ENCODE results near the gene FGF2.
A peak's percentile ranks its signal among the peaks of the same experiment; 100 is the strongest.
"Not testable (repeated sequence)": the region's sequence is repeated elsewhere in the genome, so short reads cannot be mapped to it uniquely, and the experiment has no call there.

Gene FGF2

DNA sequence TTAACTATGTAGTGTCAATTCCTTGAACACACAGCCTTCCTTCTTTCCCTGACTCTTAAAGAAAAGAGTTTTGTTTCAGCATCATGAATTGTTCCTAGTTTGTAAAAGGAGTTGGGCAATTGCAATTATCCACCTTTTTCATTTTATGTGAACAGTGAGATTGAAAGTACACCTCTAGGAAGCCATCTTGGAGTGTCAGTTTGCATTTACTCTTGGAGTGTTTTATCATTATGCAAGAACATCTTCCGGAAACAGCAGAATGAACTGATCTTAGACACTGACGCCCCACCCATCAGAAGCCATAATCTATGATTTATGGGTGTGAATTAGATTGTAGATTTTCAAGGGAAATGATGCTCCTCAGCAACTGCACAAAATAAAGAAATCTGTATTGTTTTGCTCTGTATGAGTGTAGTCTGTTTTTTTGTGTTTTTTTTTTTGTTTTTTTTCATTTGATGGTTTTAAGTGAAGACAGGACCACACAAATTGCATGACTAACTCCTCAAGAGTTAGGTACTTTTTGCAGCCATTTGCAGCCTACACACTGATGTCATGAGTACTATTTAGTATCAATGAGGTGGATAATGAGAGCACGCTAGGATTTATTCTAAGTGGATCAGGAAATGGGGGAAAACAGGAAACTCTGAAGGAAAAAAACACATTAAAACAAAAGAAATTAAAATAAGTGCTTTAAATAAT lies 19.5 kb upstream of the FGF2 start:
- in situ Hi-C loops (cut with HindIII; ENCODE audit: low pct_ligation_motif_present, low pct_unique_long_range_greater_than_20kb, low sequenced_read_pairs) = no loop called here
- DNase-seq = no peak

DNA sequence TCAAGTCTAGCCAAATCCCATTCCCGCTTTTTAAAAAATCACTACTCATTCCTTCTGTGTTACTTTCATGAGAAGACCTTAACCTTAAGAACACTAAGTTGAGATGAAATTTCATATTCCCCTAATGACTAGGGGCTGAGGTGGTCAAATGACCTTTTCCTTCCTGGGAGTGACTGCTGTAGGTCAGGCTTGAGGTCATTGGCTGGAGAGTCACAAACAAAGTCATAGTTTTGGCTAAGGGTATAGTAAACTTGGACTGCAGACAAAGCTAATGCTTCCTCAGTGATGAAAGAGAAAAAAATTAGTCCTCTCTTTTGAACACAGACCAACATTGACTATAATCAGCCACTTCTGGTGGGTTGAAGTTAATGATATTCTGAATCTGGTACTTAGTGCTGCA lies 16.0 kb upstream of the FGF2 start:
- in situ Hi-C loops (cut with HindIII; ENCODE audit: low pct_ligation_motif_present, low pct_unique_long_range_greater_than_20kb, low sequenced_read_pairs) = no loop called here
- DNase-seq = no peak

DNA sequence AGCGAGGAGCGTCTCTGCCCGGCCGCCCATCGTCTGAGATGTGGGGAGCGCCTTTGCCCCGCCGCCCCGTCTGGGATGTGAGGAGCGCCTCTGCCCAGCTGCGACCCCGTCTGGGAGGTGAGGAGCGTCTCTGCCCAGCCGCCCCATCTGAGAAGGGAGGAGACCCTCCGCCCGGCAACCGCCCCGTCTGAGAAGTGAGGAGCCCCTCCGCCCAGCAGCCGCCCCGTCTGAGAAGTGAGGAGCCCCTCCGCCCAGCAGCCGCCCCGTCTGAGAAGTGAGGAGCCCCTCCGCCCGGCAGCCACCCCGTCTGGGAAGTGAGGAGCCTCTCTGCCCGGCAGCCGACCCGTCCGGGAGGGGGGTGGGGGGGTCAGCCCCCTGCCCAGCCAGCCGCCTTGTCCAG lies 14.8 kb upstream of the FGF2 start:
- DNase-seq; in situ Hi-C loops (cut with HindIII; ENCODE audit: low pct_ligation_motif_present, low pct_unique_long_range_greater_than_20kb, low sequenced_read_pairs): not testable (repeated sequence)

DNA sequence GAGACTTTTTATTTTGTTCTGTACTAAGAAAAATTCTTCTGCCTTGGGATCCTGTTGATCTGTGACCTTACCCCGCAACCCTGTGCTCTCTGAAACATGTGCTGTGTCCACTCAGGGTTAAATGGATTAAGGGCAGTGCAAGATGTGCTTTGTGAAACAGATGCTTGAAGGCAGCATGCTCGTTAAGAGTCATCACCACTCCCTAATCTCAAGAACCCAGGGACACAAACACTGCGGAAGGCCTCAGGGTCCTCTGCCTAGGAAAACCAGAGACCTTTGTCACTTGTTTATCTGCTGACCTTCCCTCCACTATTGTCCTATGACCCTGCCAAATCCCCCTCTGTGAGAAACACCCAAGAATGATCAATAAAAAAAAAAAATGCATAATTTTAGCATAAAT lies 13.8 kb upstream of the FGF2 start:
- DNase-seq; in situ Hi-C loops (cut with HindIII; ENCODE audit: low pct_ligation_motif_present, low pct_unique_long_range_greater_than_20kb, low sequenced_read_pairs): not testable (repeated sequence)

DNA sequence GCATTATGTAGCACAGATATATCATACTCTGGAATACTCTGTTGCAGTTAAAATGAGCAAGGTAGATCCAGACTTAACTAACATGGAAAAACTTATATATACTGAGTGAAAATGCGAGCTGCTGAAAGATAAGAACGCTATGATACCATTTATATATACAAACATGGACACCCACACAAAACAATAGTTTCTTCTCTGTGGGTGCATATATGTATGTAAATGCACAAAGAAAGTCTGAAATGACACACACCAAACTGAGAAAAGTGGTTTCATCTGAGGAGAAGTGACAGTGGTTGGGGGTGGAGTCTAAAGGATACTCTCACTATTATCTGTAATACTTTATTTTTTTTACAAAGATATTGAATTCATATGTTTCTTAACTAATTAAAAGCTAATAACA lies 12.2 kb upstream of the FGF2 start:
- DNase-seq = no peak
- in situ Hi-C loops (cut with HindIII; ENCODE audit: low pct_ligation_motif_present, low pct_unique_long_range_greater_than_20kb, low sequenced_read_pairs) = no loop called here

DNA sequence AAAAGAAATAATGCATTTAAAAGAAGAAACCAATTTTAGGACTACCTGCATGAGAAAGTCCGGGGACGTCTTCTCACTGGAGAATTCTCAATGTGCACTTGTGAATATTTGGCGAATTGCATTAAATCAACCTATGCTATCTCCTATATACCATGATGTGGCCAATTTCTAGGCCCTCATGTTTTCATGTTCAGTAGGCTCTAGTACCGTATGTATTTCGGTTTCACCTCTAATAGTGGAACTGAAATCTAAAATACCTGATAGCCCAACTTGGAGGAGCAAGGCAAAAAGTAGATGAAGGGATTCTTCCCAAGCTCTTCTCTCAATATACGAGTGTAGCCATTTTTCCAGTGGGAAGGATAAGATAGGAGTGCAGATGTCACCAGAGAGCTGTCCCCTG lies 11.4 kb upstream of the FGF2 start:
- DNase-seq = no peak
- in situ Hi-C loops (cut with HindIII; ENCODE audit: low pct_ligation_motif_present, low pct_unique_long_range_greater_than_20kb, low sequenced_read_pairs) = no loop called here

DNA sequence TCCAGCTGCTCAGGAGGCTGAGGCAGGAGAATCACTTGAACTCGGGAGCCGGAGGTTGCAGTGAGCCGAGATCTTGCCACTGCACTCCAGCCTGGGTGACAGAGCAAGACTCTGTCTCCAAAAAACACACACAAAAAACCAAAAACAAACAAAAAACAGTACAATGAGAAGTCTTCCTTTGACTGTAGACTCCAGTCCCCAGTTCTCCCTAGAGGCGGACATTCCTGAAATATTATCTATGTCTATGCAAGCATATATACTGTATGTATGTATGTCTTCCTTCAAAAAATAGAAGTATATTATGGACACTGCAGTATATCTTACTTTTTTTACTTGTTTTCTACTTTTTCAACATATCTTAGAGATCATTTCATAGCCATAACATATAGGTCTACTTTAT lies 10.2 kb upstream of the FGF2 start:
- no peak for DNase-seq
- in situ Hi-C loops (cut with HindIII; ENCODE audit: low pct_ligation_motif_present, low pct_unique_long_range_greater_than_20kb, low sequenced_read_pairs) = no loop called here

DNA sequence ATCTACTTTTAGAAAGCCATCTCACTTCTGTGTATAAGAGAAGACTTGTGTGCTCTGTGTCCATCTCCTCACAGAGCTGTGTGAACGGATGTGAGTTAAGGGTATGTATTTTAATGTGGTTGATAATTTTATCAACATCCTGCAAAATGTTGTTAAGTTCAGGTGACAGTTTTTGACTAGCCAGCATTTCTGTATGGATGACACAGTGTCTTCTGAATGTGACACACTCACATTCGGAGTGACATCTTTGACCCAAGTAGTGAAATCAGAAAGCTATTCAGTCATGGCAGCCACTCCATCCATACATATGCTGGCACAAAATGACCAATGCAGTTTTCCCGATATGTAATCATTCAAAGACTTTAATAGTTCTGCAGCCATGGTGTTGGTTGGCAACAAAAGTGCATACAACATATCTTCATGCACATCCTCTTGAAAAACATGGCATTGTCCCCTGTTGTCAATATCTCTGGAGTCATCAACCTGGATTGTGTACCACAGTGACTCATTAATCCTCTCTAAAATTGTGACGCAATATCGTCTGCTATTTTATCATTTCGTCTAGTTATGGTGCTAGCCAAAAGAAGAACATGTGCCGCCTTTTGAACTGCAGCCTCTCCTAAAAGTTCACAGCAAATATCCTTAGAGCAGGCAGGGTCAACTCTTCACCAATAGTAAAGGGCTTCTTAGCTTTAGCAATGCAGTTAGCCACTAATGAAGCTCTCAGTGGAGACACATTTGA lies 6.8 kb upstream of the FGF2 start:
- in situ Hi-C loops (cut with HindIII; ENCODE audit: low pct_ligation_motif_present, low pct_unique_long_range_greater_than_20kb, low sequenced_read_pairs) = no loop called here
- DNase-seq = no peak

DNA sequence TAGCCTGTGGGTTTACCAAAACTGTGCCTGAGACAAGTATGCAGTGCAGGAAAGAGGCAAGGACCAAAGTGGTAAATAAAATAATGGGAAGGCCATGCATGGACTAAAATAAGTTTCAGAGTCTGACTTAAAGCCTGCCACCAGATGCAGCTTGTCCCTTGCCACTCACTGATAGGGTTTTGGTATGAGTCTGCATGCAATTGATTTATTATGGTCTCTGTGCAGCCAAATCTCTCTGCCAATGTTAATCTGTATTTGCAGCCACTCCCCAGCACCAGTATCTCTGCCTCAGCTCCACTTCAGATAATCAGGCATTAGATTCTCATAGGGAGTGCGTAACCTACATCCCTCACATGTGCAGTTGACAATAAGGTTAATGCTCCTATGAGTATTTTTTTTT lies 5.5 kb upstream of the FGF2 start:
- no peak for DNase-seq
- in situ Hi-C loops (cut with HindIII; ENCODE audit: low pct_ligation_motif_present, low pct_unique_long_range_greater_than_20kb, low sequenced_read_pairs) = no loop called here

DNA sequence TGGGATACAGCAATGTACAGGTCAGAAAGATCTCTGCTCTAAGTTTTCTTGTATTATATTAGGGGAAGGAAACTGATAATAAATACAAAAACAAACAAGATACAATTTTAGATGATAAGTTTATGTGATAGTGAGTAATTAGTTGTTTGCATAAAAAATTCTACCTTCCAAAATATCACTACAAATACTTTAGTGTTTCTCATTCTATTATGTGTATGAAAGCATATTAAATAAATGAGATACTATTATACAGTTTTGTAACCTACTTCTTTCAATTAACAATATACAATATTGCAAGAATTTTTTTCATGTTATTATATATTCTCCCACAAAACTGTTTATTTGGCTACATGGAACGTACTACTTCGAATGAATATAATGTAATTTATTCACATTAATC lies 4.2 kb upstream of the FGF2 start:
- no peak for DNase-seq
- in situ Hi-C loops (cut with HindIII; ENCODE audit: low pct_ligation_motif_present, low pct_unique_long_range_greater_than_20kb, low sequenced_read_pairs) = no loop called here

DNA sequence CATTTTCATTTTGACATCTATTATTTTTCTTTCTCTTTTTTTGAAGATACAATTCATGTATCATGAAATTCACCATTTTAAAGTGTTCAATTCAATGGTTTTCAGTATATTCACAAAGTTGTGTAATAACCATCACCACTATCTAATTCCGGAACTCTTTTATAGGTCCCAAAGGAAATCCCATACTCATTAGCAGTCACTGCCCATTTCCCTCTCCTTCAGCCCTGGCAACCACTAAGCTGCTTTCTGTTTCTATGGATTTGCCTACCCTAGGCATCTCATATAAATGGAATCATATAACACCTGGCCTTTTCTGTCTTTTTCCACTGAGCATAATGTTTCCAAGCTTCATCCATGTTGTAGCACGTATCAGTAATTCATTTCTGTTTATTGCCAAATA lies 3.2 kb upstream of the FGF2 start:
- in situ Hi-C loops (cut with HindIII; ENCODE audit: low pct_ligation_motif_present, low pct_unique_long_range_greater_than_20kb, low sequenced_read_pairs) = no loop called here
- DNase-seq = no peak

DNA sequence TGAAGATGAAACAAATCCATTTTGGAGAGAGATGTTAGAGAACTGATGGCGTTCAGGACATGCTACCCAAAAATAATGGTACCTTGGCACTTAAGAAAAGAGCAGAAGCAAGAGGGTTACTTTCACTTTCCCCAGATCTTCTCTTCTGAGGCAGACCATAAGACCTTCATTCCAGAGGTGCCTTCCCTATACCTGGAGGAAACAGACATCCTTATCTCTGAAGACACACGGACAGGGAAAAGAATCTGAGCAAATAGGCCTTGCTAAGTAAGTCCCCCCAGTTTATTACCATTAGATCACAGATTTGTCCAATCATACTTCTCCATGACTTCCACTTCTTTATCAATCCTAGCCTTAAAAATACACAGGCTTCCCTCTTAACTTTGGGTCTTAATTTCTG lies 2.0 kb upstream of the FGF2 start:
- in situ Hi-C loops (cut with HindIII; ENCODE audit: low pct_ligation_motif_present, low pct_unique_long_range_greater_than_20kb, low sequenced_read_pairs) = no loop called here
- peak; percentile 21 for DNase-seq

DNA sequence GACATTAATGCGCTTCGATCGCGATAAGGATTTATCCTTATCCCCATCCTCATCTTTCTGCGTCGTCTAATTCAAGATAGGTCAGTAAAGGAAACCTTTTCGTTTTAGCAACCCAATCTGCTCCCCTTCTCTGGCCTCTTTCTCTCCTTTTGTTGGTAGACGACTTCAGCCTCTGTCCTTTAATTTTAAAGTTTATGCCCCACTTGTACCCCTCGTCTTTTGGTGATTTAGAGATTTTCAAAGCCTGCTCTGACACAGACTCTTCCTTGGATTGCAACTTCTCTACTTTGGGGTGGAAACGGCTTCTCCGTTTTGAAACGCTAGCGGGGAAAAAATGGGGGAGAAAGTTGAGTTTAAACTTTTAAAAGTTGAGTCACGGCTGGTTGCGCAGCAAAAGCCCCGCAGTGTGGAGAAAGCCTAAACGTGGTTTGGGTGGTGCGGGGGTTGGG lies 528 bp upstream of the FGF2 start:
- peak; percentile 27 for DNase-seq
- in situ Hi-C loops (cut with HindIII; ENCODE audit: low pct_ligation_motif_present, low pct_unique_long_range_greater_than_20kb, low sequenced_read_pairs) = no loop called here

DNA sequence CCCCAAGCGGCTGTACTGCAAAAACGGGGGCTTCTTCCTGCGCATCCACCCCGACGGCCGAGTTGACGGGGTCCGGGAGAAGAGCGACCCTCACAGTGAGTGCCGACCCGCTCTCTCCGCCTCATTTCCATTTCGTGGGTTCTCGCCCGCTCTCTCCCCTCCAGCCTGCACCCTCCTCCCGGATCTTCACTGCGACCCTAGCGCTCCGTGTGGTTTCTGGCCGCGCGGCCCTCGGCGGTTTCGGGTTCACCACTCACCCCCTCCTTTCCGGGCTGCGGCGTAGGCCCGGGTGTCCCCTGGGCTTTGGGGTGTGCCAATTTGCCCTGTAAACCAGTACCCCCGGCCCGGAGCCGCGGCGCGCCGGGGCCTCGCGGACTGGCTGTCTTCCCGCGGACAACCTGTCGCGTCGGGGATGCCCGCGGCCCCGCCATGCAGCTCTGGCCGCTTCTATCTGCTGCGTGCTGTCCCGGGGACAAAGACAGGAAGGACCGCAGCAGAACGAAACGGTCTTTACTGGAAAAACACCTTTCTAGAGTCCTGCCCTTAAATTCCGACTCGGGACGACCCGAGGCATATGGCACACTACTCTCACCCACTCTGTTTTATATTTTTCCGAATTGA lies 737 bp downstream of the FGF2 start:
- in situ Hi-C loops (cut with HindIII; ENCODE audit: low pct_ligation_motif_present, low pct_unique_long_range_greater_than_20kb, low sequenced_read_pairs) = no loop called here
- DNase-seq = peak; percentile 37

DNA sequence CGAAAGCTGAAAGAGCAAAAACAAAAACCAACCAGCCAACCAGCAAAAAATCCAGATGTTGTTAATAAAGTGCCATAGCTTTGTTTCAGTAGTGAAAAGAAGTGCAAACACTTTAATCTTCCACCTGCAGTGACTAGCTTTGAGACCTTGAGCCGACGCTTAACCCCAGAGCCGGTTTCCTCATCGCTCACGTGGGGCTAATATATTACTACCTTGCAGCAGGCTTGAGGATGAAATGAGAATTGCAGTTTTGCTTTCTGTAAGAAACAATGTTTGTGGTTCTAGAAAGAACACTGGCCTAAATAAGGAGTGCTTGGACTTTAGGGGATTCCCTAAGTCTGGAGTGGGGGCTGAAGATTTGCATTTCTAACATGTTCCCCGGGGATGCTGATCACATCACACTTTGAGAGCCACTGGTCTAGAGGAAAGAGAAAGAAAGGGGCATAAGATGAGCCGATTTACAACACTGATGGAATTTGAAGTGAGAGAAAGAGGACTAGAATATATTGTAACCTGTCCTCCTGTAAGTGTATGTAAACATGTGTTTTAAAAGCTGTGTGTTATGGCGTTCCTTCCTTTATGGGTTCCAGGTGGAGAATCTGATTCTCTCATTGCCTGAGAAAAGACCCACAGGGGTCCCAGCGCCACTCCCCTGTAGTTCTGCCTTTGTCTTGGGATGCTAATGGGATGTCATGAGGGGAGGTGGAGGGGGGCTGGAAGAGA lies 1.4 kb downstream of the FGF2 start:
- in situ Hi-C loops (cut with HindIII; ENCODE audit: low pct_ligation_motif_present, low pct_unique_long_range_greater_than_20kb, low sequenced_read_pairs) = no loop called here
- DNase-seq = peak; percentile 63

DNA sequence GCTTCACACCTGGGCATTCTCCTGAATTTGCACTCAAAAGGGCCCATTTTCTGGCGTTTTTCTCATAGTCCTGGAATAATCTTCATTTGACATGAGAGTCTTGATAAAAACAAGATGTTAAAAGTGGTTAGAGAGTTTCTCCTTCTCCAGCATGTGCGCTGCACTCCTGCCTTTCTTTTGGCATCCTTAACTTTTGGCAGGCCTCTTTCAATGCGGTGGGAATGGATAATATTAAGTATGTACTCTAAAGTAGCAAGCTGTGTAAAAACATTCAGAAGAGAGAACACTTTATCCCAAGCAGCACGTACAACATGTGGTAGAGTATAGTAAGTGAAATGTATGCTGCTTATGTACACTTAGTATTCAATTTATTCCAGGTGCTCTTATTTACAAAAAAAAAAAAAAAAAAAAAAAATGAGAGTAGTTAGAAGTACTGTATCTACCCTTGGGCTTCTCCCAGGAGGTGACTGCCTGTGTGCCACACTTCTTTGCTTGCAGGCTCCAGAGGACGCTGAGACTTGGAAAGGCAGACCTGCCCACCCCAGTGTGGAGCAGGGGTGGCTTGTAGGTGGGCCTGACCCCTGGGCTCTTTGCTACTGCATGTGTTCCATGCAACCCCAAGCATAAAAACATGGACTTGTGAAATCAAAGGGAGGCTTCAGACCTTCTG lies 3.9 kb downstream of the FGF2 start:
- in situ Hi-C loops (cut with HindIII; ENCODE audit: low pct_ligation_motif_present, low pct_unique_long_range_greater_than_20kb, low sequenced_read_pairs) = no loop called here
- DNase-seq = no peak

DNA sequence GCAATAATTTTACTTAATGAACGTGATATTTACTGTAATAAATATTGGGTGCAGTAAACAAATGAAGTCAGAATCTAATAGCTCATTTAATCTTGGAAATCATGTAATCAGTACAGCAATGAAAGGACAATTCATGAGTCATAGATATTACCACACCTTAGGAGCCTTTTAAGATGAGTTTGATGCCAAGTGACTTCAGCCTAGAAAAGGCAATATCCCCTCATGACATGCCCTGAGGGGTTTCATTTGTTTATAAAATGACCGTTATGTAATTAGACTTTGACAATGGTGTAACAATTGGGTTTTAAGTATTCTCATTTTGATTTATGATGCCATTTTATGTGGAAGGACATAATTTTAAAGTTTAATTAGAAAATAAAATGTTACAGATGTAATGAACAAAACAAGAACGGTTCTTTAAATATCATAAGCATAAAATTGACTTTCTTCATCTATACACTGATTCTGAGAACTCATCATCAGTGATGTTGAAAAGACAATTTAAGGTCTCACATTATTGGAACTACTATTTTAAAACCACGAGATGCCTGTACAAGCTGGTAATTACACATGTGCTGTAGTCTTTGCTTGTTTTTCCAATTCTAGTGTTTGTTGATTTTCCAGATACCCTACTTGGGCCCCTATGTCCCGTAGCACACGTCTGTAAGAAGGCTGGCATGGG lies 5.0 kb downstream of the FGF2 start:
- in situ Hi-C loops (cut with HindIII; ENCODE audit: low pct_ligation_motif_present, low pct_unique_long_range_greater_than_20kb, low sequenced_read_pairs) = no loop called here
- no peak for DNase-seq

DNA sequence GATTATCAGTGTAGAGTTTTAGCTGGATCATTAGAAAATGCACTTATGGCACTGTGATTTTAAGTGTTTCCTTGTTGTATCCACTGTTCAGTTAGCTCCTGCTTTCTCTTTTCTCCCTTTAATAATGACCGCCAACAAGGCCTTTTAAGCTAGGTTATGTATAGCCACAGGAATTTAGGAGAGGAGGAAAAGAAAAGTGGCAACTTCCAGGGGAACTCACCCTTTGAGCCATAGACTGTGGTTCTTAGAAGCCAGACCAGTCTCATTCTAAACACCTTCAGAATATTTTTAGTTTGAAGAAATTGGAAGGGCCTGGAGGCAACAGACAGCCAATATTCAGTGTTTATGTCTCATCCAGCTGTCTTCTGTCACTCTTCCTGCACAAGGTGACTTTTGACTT lies 6.1 kb downstream of the FGF2 start:
- in situ Hi-C loops (cut with HindIII; ENCODE audit: low pct_ligation_motif_present, low pct_unique_long_range_greater_than_20kb, low sequenced_read_pairs) = no loop called here

More for the DNA sequence above, 6.1 kb downstream of the FGF2 start:
- no peak for DNase-seq

All from ACHN (cell line).